Cardiac fibroblast (primary cell): ENCODE measurements around the gene SLC25A25.
"Not testable (repeated sequence)": the region's sequence is repeated elsewhere in the genome, so short reads cannot be mapped to it uniquely, and the experiment has no call there.

Experiments
- DNase-seq, 2 donors: peaks; one replicate each; pipeline versions ENCODE4 v3.0.0 to v3.0.0-alpha.2; 2010; ENCODE audit warnings: low read depth in 2 of 2
- H3K4me3 ChIP-seq, 2 donors: replicated peaks in 1 of 2; 1 replicate in 1 of 2; 2 replicates in 1 of 2; pipeline ENCODE4 v1.5.1; 2011; ENCODE audit warnings: low read depth in 2 of 2, low read length in 2 of 2, mild to moderate bottlenecking in 2 of 2, moderate library complexity in 1 of 2
- TF ChIP-seq, protein P1 (sequence below): IDR thresholded peaks from one replicate; pipeline ENCODE4 v1.5.1; 2011; ENCODE audit warnings: low read depth, mild to moderate bottlenecking, low read length, inconsistent platforms

Gene SLC25A25

DNA sequence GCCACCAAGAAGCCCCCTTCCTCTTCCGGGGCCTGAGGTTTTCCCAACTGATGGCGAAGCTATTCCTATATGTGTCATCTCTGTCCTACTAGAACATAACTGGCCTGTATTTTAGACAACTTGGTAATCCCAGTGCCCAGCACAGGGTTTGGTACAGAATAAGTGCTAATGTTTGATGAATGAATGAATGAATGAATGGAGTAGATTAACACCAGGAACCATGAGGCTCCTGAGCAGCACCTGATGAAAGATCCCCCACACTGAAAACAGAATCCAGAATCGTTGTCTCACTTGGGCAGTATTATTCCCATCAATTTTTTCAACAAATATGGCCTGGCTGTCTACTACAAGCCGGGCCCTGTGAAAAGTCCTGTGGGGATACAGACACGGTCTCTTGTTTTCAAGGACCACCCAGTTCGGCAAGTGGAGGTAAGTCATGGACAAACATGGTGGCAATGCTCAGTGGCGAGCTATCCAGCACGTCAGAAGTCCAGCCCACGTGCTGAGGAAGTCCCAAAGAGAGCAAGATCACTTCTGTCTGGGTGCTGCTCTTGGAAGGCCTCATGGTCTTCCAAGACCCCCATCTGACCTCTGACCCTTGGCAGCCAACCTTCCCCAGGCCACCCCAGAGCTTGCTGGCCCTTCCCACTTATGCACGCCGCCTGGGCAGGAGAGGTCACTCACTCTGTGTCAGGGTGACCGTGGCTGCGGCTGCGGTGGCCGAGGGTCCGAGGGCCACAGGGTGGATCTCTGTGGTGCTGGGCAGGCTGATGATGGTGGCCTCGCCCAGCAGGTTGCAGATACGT is 1.9 kb upstream of the SLC25A25 start:
- DNase-seq = no peak
- TF ChIP-seq, protein P1, sequence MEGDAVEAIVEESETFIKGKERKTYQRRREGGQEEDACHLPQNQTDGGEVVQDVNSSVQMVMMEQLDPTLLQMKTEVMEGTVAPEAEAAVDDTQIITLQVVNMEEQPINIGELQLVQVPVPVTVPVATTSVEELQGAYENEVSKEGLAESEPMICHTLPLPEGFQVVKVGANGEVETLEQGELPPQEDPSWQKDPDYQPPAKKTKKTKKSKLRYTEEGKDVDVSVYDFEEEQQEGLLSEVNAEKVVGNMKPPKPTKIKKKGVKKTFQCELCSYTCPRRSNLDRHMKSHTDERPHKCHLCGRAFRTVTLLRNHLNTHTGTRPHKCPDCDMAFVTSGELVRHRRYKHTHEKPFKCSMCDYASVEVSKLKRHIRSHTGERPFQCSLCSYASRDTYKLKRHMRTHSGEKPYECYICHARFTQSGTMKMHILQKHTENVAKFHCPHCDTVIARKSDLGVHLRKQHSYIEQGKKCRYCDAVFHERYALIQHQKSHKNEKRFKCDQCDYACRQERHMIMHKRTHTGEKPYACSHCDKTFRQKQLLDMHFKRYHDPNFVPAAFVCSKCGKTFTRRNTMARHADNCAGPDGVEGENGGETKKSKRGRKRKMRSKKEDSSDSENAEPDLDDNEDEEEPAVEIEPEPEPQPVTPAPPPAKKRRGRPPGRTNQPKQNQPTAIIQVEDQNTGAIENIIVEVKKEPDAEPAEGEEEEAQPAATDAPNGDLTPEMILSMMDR = no peak

DNA sequence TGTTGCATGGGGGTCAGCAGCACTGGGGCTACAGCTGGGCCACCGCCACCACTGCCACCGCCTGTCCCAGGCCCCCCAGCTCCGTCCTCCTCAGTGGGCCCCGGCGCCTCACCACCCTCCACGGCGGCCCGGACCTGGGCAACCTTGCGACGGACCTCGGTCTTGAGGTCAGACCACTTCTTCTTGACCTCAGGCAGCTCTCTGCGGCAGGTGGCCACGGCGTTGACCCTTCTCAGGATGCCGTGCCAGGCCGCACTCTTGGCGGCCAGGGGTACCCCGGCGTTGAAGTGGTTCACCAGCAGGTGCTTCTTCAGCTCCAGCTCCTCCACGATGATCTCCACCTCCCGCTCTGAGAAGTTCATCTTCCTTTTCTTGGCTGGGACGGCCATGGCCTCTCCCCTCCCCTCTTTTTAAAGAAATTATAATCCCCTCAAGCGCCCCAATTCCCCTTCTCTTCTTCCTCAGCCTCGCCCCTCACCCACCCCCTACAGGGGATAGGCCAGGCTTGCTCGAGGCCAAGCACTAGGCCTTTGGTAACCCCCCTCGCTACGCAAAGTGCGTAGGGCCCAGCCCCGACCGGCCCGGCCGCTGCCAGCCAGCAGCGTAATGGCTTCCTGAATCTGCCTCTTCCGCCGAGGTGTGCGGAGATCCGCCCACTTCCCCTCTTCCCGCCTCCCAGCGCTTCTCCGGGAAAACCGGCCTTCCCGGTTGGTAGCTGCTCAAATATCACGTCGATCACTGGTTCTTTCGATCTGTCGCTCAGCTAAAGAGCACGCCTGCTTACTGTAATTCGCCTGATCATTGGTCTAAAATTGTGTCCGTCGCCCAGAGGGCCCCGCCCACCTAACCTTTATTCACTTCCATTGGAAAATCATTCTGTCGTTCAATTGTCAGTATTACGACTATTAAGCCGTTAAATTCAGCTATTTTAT is 1.1 kb upstream of the SLC25A25 start, which contains the start of gene NAIF1:
Gene NAIF1 (minus strand): TSS at position 608 of the 932 bp plus-strand sequence. CDS start 219 bp downstream, at position 389.
- peak within 1 kb of the TSS; percentile 73 to 83 for H3K4me3 ChIP-seq
- TF ChIP-seq, protein P1 = no peak
- peak; percentile 100 for DNase-seq

More for the DNA sequence above, 1.9 kb upstream of the SLC25A25 start:
- H3K4me3 ChIP-seq = peak overlapping the region; percentile 46 to 58

DNA sequence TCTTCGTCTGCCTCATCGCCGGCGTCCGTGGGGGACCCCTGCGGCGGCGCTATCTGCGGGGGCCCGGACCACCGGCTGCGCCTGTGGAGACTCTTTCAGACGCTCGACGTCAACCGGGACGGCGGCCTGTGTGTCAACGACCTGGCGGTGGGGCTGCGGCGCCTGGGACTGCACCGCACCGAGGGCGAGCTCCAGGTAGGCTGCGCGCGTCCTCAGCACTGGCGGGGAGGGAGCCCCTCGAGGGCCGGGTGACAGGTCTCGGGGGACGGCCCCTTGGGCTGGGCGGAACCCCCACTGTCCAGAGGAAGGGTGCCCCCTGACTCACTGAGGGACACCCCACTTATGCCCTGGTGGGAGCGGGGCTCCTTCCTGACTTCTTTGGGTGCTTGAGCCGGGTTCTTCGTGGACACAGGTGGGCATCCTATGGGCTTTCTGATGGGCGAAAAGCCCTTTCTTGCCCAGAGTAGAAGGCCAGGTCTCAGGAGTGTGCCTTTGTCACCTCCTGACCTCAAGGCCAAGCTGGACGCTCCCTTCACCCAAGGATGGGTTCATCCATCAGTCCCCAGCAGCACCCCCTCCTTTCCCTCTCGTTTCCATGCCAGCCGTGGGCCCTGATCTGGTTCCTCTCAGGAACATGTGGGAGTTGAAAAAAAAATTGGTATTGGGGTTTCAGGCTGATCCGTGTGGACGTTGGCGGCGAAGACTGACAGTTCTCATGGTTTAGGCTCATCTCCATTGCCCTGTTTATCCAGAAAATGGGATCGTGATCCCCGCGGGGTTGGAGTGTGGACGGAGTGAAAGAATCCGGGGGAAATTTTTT is 564 bp downstream of the SLC25A25 start:
- DNase-seq = no peak
- H3K4me3 ChIP-seq = peak overlapping the region; percentile 73 to 83
- TF ChIP-seq, protein P1 = no peak

DNA sequence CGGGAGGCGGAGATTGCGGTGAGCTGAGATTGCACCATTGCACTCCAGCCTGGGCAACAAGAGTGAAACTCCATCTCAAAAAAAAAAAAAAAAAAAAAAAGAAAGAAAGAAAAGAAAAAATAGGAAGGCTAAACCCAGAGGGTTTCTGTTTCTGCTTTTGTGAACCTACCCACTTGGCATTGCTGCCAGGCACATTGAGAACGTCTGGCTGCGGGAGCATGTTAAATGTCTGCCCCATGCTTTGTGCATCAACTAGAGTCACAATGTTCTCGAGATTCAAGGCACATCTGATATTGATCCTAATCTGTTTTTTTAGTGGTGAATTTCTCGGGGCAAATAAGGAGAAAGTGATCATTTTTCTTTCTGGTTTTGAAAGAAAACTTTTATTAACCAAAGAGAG is 2.8 kb downstream of the SLC25A25 start:
- no peak overlapping the region for H3K4me3 ChIP-seq
- TF ChIP-seq, protein P1 = no peak
- DNase-seq = no peak

DNA sequence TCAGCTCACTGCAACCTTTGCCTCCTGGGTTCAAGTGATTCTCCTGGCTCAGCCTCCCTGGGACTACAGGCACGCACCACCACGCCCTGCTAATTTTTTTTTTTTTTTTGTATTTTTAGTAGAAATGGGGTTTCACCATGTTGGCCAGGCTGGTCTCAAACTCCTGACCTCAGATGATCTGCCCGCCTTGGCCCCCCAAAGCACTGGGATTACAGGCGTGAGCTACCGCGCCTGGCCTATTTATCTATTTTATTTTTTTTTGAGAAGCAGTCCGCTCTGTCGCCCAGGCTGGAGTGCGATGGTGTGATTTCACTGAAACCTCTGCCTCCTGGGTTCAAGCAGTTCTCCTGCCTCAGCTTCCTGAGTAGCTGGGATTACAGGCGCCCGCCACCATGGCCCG is 3.4 kb downstream of the SLC25A25 start:
- DNase-seq, H3K4me3 ChIP-seq: not testable (repeated sequence)

DNA sequence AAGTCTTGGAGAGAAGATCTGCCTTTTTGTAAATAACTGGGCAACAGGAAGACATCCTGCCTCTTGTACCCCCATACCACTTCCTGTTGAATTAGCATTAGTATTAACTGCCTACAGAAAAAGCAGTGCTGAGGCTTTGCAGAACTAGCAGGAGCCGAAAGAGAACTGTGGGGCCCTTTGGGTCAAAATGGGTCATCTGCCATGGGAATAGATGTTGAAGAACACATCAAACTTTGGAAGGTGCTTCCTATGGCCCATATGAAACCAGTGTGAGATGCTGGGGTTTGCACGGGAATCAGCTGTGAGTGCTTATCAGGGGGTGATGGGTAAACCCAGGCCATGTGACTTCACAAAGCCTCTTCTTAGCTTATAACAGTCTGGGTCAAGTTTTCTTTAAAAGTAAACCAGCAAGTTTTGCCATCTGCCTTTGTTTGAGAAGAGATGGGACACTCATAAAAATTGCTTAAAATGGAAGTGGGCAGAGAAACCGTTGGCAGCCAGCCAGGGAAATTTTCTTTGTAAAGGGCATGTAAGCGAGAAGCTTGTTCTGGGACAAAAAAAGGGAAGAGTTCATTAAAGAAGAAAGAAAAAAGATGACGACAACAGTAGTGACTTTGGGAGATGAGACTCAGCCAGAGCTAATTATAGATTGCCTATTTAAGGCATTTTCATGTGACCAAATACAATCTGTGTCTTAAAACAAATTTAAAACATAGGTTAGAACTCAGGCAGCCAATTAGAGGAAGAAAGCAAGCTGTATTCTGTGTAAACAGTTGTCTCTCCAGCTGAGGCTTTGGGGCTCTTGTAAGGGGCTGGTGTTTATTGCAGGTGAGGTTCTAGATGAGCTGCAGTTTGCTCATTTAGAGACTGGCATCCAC is 4.4 kb downstream of the SLC25A25 start:
- TF ChIP-seq, protein P1 = no peak
- no peak overlapping the region for H3K4me3 ChIP-seq
- peak; percentile 87 to 88 for DNase-seq
